ENCODE data around the gene MT4.

MT4 gene

DNA sequence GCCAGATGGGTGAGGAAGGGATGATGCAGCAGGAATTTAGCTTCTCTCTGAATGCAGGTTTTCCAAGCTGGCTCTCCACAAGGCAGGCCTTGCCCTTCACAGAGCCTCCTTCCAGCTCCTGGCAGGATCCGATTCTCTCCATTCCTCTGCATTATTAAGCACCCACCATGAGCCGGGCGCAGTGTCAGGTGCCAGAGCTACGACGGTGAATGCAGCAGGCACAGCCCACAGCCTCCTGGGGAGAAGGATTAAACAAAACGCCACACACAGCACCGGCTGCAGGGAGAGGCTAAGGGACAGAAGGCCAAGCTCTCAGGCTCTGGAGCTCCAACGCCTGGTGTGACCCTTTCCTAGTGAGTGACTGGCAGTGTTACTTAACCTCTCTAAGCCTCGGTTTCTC lies 36.5 kb downstream of the MT4 start:
- Histone ChIP-seq H3K4me3 (ENCODE audit: low read length) (no peak overlapping the region), H3K4me1 (ENCODE audit: control insufficient read depth, insufficient read depth, low read length) (no peaks in the 10 kb centered on the region), H3K27ac (ENCODE audit: low read length) (no peak overlapping the region), H3K36me3 (ENCODE audit: control insufficient read depth, insufficient read depth, low read length) (no peaks in the 10 kb centered on the region), H3K27me3 (ENCODE audit: control insufficient read depth, insufficient read depth, low read length) (no peaks in the 10 kb centered on the region), H3K9me3 (ENCODE audit: control insufficient read depth, insufficient read depth, low read length) (no peaks in the 10 kb centered on the region)
- no CpG with 5 or more reads among the region's 9 CpGs for WGBS (ENCODE audit: insufficient coverage, insufficient read length)
- DNase-seq (ENCODE audit: low read depth, low spot score) = no peak

DNA sequence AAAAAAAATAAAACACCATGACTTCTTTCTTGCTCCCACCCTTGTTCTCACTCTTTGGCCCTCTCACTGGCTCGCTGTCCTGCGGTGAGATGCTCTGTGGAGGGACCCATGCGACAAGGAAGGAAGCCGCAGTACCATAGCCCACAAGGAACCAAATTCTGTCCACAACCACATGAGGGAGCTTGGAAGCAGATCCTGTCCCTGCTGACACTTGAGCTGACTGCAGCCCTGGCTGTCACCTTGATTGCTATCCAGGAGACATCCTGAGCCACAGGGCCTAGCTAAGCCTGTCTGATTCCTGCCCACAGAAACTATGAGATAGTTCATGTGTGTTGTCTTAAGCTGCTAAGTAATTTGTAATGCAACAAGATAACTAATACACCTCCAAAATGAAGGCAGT lies 38.7 kb downstream of the MT4 start:
- H3K4me3 ChIP-seq (ENCODE audit: low read length) = no peak overlapping the region
- H3K27me3 ChIP-seq (ENCODE audit: control insufficient read depth, insufficient read depth, low read length) = peaks cover 8% of the 10 kb centered on the region; the same call in 1 of the 2 replicates
- H3K27ac ChIP-seq (ENCODE audit: low read length) = no peak overlapping the region
- H3K4me1 ChIP-seq (ENCODE audit: control insufficient read depth, insufficient read depth, low read length) = 0 out of 2 replicates have a peak, but pooled peaks cover 2% of the 10 kb centered on the region
- WGBS (ENCODE audit: insufficient coverage, insufficient read length) = no CpG with 5 or more reads among the region's 4 CpGs
- H3K9me3 ChIP-seq (ENCODE audit: control insufficient read depth, insufficient read depth, low read length) = no peaks in the 10 kb centered on the region
- DNase-seq (ENCODE audit: low read depth, low spot score) = no peak
- H3K36me3 ChIP-seq (ENCODE audit: control insufficient read depth, insufficient read depth, low read length) = no peaks in the 10 kb centered on the region

DNA sequence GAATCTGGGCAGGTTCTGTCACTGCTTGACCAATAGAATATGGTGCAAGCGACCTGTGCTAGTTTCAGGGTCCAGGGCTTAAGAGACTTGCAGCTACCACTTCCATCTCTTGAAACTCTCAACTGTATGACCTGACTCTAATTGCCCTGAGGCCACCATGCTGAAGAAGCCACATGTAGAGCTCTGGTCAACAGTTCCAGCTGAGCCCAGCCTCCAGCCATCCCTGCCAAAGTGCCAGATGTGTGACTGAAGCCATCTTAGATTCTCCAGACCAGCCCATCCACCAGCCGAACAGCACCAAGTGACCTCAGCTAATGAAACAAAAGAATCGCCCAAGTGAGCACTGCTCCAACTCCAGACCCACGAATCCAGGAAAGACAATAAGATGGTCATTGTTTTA lies 40.1 kb downstream of the MT4 start:
- Histone ChIP-seq H3K4me3 (ENCODE audit: low read length) (no peak overlapping the region), H3K36me3 (ENCODE audit: control insufficient read depth, insufficient read depth, low read length) (no peaks in the 10 kb centered on the region), H3K4me1 (ENCODE audit: control insufficient read depth, insufficient read depth, low read length) (0 out of 2 replicates have a peak, but pooled peaks cover 2% of the 10 kb centered on the region), H3K27ac (ENCODE audit: low read length) (no peak overlapping the region), H3K27me3 (ENCODE audit: control insufficient read depth, insufficient read depth, low read length) (peaks cover 21% of the 10 kb centered on the region), H3K9me3 (ENCODE audit: control insufficient read depth, insufficient read depth, low read length) (no peaks in the 10 kb centered on the region)
- no CpG with 5 or more reads among the region's 4 CpGs for WGBS (ENCODE audit: insufficient coverage, insufficient read length)
- no peak for DNase-seq (ENCODE audit: low read depth, low spot score)

DNA sequence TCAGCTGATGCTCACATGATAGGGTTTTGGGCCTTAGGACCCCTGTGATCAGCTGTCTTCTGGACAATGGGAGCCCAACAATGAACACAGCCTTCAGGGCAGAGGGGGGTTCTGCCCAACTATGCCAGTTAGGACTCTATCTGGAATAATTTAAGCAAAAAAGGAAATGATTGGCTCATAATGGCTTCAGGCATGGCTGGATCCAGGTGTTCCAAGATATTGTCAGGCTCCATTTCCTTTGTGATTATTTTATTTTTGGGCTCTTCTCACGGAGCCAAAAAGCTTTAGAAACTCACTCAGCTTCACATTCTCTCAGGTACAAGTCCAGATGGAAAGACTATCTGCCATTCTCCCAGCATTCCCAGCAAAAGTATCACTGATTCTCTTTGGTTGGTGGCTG lies 40.6 kb downstream of the MT4 start:
- 0 out of 2 replicates have a peak, but pooled peaks cover 2% of the 10 kb centered on the region for H3K4me1 ChIP-seq (ENCODE audit: control insufficient read depth, insufficient read depth, low read length)
- no peak for DNase-seq (ENCODE audit: low read depth, low spot score)
- peaks cover 26% of the 10 kb centered on the region for H3K27me3 ChIP-seq (ENCODE audit: control insufficient read depth, insufficient read depth, low read length)
- no CpG with 5 or more reads among the region's 1 CpG for WGBS (ENCODE audit: insufficient coverage, insufficient read length)
- H3K36me3 ChIP-seq (ENCODE audit: control insufficient read depth, insufficient read depth, low read length) = no peaks in the 10 kb centered on the region
- no peak overlapping the region for H3K27ac ChIP-seq (ENCODE audit: low read length)
- no peaks in the 10 kb centered on the region for H3K9me3 ChIP-seq (ENCODE audit: control insufficient read depth, insufficient read depth, low read length)
- H3K4me3 ChIP-seq (ENCODE audit: low read length) = no peak overlapping the region

DNA sequence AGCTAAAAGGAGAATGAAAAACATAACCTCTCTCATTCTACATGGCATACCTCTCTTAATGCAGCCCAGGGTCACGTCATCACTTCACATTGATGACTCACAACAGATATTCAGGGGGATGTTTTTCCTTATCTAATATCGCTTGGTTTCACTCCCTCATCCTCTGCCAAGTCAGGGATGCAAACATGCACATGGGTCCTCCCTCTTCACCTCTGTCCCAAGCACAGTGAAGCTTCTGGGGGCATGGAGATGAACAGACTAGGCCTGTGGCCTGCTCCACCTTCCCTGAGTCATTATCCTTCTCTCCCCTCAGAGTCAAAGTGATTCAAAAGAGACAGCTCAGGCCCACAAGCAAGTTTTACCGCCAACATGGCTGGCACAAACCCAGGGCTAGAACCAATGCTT lies 41.2 kb downstream of the MT4 start:
- Histone ChIP-seq H3K36me3 (ENCODE audit: control insufficient read depth, insufficient read depth, low read length) (no peaks in the 10 kb centered on the region), H3K4me3 (ENCODE audit: low read length) (no peak overlapping the region), H3K27ac (ENCODE audit: low read length) (no peak overlapping the region), H3K9me3 (ENCODE audit: control insufficient read depth, insufficient read depth, low read length) (no peaks in the 10 kb centered on the region), H3K4me1 (ENCODE audit: control insufficient read depth, insufficient read depth, low read length) (0 out of 2 replicates have a peak, but pooled peaks cover 2% of the 10 kb centered on the region), H3K27me3 (ENCODE audit: control insufficient read depth, insufficient read depth, low read length) (peaks cover 30% of the 10 kb centered on the region)
- DNase-seq (ENCODE audit: low read depth, low spot score) = no peak
- WGBS (ENCODE audit: insufficient coverage, insufficient read length) = no CpG with 5 or more reads among the region's 3 CpGs

DNA sequence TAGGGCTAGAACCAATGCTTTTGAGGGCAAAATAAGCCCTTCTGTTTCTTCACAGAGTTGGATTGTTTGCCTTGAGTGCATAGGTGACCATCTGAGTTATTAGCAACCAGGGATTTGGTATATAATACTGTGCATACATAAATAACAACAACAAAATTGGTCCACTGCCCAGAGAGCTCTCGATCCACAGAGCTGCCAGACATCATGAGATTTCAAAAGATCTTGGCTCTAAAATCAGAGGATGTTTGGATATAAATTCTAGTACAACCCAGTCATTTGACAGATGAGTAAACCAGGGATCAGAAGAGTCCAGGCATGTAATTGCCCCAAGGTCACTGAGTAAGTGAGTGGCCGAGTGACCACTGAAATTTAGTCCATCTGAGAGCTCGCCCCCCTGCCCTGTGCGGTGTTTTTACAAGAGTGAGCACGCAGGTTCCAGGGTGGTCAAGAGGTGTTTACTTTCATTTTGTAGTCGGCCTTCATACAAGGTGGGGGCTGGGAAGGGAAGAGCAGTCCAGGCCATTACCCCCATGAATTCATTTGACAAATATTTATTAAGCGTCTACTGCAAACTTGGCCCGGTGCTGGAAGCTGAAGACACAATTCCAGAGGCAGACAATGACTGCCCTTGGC lies 41.7 kb downstream of the MT4 start:
- H3K36me3 ChIP-seq (ENCODE audit: control insufficient read depth, insufficient read depth, low read length) = no peaks in the 10 kb centered on the region
- no peak overlapping the region for H3K27ac ChIP-seq (ENCODE audit: low read length)
- no CpG with 5 or more reads among the region's 8 CpGs for WGBS (ENCODE audit: insufficient coverage, insufficient read length)
- no peak overlapping the region for H3K4me3 ChIP-seq (ENCODE audit: low read length)
- 0 out of 2 replicates have a peak, but pooled peaks cover 2% of the 10 kb centered on the region for H3K4me1 ChIP-seq (ENCODE audit: control insufficient read depth, insufficient read depth, low read length)
- no peaks in the 10 kb centered on the region for H3K9me3 ChIP-seq (ENCODE audit: control insufficient read depth, insufficient read depth, low read length)
- no peak for DNase-seq (ENCODE audit: low read depth, low spot score)
- H3K27me3 ChIP-seq (ENCODE audit: control insufficient read depth, insufficient read depth, low read length) = peaks cover 30% of the 10 kb centered on the region

DNA sequence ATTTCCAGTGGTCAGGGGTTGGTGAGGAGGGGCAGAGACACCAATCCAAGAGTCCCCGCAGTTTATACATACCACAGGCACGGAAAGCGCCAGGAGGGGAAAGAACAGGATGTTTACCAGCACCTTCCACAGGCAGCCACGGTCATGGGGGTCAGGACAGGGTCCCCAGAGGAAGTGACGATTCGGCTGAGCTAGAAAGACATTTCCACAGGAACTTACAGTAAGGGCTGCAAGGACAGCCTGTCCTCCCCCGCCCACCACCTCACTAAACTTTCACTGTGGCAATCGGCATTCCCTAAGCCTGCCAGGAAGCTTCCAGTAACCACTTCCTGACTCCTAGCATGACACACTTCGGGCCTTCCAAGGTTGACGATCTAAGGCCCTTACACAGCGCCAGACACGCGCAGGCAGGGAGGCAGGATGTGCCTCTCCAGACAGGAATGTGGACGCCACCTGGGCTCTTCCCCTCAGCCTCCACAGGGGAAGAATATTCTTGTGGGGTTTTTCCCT lies 42.3 kb downstream of the MT4 start:
- WGBS (ENCODE audit: insufficient coverage, insufficient read length) = no CpG with 5 or more reads among the region's 14 CpGs
- H3K4me1 ChIP-seq (ENCODE audit: control insufficient read depth, insufficient read depth, low read length) = 0 out of 2 replicates have a peak, but pooled peaks cover 2% of the 10 kb centered on the region
- H3K4me3 ChIP-seq (ENCODE audit: low read length) = no peak overlapping the region
- H3K27me3 ChIP-seq (ENCODE audit: control insufficient read depth, insufficient read depth, low read length) = peaks cover 30% of the 10 kb centered on the region
- no peak for DNase-seq (ENCODE audit: low read depth, low spot score)
- H3K27ac ChIP-seq (ENCODE audit: low read length) = no peak overlapping the region
- H3K36me3 ChIP-seq (ENCODE audit: control insufficient read depth, insufficient read depth, low read length) = no peaks in the 10 kb centered on the region
- H3K9me3 ChIP-seq (ENCODE audit: control insufficient read depth, insufficient read depth, low read length) = no peaks in the 10 kb centered on the region

DNA sequence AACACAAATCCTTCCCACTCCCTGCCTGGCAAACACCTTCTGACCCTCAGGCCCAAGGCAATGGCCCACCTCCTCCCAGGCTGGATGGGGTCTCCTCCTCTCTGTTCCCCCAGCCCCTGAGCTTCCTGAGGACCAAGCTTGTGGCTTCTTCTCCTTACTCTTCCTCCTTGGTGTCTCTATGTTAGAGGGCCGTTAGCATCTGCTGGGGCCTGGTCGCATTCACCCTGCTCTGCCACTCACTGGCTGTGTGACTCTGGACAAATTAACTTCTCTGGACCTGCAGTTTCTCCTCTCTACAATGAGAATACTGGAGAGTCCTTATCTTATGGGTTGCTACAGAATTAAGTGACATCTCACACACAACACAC lies 42.8 kb downstream of the MT4 start:
- Histone ChIP-seq H3K27ac (ENCODE audit: low read length) (no peak overlapping the region), H3K4me3 (ENCODE audit: low read length) (no peak overlapping the region), H3K27me3 (ENCODE audit: control insufficient read depth, insufficient read depth, low read length) (peaks cover 30% of the 10 kb centered on the region), H3K4me1 (ENCODE audit: control insufficient read depth, insufficient read depth, low read length) (0 out of 2 replicates have a peak, but pooled peaks cover 2% of the 10 kb centered on the region), H3K9me3 (ENCODE audit: control insufficient read depth, insufficient read depth, low read length) (no peaks in the 10 kb centered on the region), H3K36me3 (ENCODE audit: control insufficient read depth, insufficient read depth, low read length) (no peaks in the 10 kb centered on the region)
- no peak for DNase-seq (ENCODE audit: low read depth, low spot score)
- WGBS (ENCODE audit: insufficient coverage, insufficient read length) = no CpG with 5 or more reads among the region's 2 CpGs

DNA sequence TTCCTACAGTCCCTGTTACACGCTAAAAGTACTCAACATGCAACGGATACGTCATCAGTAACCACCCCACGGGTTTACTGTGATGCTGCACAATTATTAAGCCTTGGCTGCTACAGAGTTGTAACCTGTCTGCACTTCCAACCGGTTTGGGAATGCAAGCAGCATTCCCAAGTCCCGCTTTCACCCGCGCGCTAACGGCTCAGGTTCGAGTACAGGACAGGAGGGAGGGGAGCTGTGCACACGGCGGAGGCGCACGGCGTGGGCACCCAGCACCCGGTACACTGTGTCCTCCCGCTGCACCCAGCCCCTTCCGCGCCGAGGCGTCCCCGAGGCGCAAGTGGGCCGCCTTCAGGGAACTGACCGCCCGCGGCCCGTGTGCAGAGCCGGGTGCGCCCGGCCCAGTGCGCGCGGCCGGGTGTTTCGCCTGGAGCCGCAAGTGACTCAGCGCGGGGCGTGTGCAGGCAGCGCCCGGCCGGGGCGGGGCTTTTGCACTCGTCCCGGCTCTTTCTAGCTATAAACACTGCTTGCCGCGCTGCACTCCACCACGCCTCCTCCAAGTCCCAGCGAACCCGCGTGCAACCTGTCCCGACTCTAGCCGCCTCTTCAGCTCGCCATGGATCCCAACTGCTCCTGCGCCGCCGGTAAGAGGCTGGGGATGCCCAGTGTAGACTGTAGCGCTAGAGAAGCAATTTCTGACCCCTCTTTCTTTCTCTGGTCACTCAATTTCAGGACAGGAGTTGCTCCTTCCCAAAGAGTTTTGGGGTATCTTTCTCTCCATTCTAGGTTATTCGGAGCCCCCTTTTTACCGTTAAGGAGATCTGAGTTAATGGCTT lies 43.4 kb downstream of the MT4 start, which contains the start of gene MT2A:
Gene MT2A, plus strand, starts transcription at position 542 of the 833 bp plus-strand sequence. Its CDS starts 72 bp downstream, at position 614.
- no peak within 1 kb of the TSS for H3K27ac ChIP-seq (ENCODE audit: low read length)
- WGBS (ENCODE audit: insufficient coverage, insufficient read length) = no CpG with 5 or more reads among the region's 62 CpGs
- H3K4me3 ChIP-seq (ENCODE audit: low read length) = peak within 1 kb of the TSS; percentile 54; the same call in 1 of the 2 replicates
- H3K9me3 ChIP-seq (ENCODE audit: control insufficient read depth, insufficient read depth, low read length) = no peaks in the 10 kb centered on the region
- no peaks in the 10 kb centered on the region for H3K36me3 ChIP-seq (ENCODE audit: control insufficient read depth, insufficient read depth, low read length)
- H3K4me1 ChIP-seq (ENCODE audit: control insufficient read depth, insufficient read depth, low read length) = 0 out of 2 replicates have a peak, but pooled peaks cover 2% of the 10 kb centered on the region
- DNase-seq (ENCODE audit: low read depth, low spot score) = no peak
- H3K27me3 ChIP-seq (ENCODE audit: control insufficient read depth, insufficient read depth, low read length) = peaks cover 30% of the 10 kb centered on the region

DNA sequence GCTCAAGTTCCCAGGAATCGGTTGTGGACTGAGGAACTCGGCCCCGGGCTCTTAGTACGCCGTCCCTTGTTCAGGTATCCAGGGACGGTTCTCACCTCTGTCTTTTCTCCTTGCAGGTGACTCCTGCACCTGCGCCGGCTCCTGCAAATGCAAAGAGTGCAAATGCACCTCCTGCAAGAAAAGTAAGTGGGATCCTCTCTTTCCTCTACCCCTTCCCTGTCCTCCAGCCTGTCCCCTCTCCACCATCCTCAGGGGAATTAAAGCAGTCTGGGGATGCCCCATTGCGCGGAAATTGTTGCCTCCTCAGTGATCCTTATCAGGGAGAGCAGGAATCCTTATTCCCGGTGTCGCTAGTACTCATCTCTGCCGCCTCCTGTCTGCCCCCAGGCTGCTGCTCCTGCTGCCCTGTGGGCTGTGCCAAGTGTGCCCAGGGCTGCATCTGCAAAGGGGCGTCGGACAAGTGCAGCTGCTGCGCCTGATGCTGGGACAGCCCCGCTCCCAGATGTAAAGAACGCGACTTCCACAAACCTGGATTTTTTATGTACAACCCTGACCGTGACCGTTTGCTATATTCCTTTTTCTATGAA lies 44.1 kb downstream of the MT4 start:
- Histone ChIP-seq H3K9me3 (ENCODE audit: control insufficient read depth, insufficient read depth, low read length) (no peaks in the 10 kb centered on the region), H3K27ac (ENCODE audit: low read length) (no peak overlapping the region), H3K4me1 (ENCODE audit: control insufficient read depth, insufficient read depth, low read length) (0 out of 2 replicates have a peak, but pooled peaks cover 2% of the 10 kb centered on the region), H3K27me3 (ENCODE audit: control insufficient read depth, insufficient read depth, low read length) (peaks cover 30% of the 10 kb centered on the region), H3K36me3 (ENCODE audit: control insufficient read depth, insufficient read depth, low read length) (no peaks in the 10 kb centered on the region), H3K4me3 (ENCODE audit: low read length) (peak overlapping the region; percentile 22; the same call in 1 of the 2 replicates)
- no peak for DNase-seq (ENCODE audit: low read depth, low spot score)
- no CpG with 5 or more reads among the region's 21 CpGs for WGBS (ENCODE audit: insufficient coverage, insufficient read length)

Data from iPS DF 6.9 (cell line).